SK-N-SH treated with all-trans-retinoic acid at 6 μM for 48 hours (cell line): ENCODE results near the gene CYBA.

ENCODE experiments used
- ATAC-seq: fragments of 200-7000 bp; cut with Tn5 transposase; 3 replicates; pipeline ENCODE4 v1.9.1; 2020; ENCODE audit warnings: mild to moderate bottlenecking, moderate library complexity
- ARNTL ChIP-seq: fragments of 450-650 bp; formaldehyde crosslinking; IDR thresholded peaks from 2 replicates; pipeline ENCODE4 v1.5.0; 2020; ENCODE audit warnings: low read depth, mild to moderate bottlenecking, moderate library complexity, borderline replicate concordance
- BACH2 ChIP-seq: fragments of 250-450 bp; sonication (Bioruptor Pico); IDR thresholded peaks from 2 replicates; pipeline ENCODE4 v1.9.0; 2021; ENCODE audit warnings: mild to moderate bottlenecking, borderline replicate concordance
- CSDC2 ChIP-seq: fragments of 250-450 bp; sonication (Bioruptor Pico); IDR thresholded peaks from 2 replicates; pipeline ENCODE4 v1.5.0; 2020; ENCODE audit warnings: mild to moderate bottlenecking, moderate library complexity
- ESRRG ChIP-seq: fragments of 250-450 bp; sonication (Bioruptor Pico); IDR thresholded peaks from 2 replicates; pipeline ENCODE4 v1.6.1; 2021; ENCODE audit warnings: mild to moderate bottlenecking
- GLIS3 ChIP-seq: fragments of 250-450 bp; sonication (Bioruptor Pico); IDR thresholded peaks from 2 replicates; pipeline ENCODE4 v1.5.0; 2020; ENCODE audit warnings: mild to moderate bottlenecking, moderate library complexity
- ISL1 ChIP-seq: fragments of 250-450 bp; sonication (Bioruptor Pico); IDR thresholded peaks from 2 replicates; pipeline ENCODE4 v2.1.2; 2022; ENCODE audit warnings: mild to moderate bottlenecking, moderate library complexity
- OSR1 ChIP-seq: fragments of 250-450 bp; sonication (Bioruptor Pico); IDR thresholded peaks from 2 replicates; pipeline ENCODE4 v1.8.0; 2022; ENCODE audit warnings: moderate library complexity, mild to moderate bottlenecking, inconsistent platforms
- PPARA ChIP-seq: fragments of 250-450 bp; sonication (Bioruptor Pico); IDR thresholded peaks from 2 replicates; pipeline ENCODE4 v1.5.0; 2020; ENCODE audit warnings: mild to moderate bottlenecking, borderline replicate concordance
- RARB ChIP-seq: fragments of 250-450 bp; sonication (Bioruptor Pico); IDR thresholded peaks from 2 replicates; pipeline ENCODE4 v1.8.0; 2021; ENCODE audit warnings: mild to moderate bottlenecking, moderate library complexity
- SNAI2 ChIP-seq: fragments of 250-450 bp; sonication (Bioruptor Pico); IDR thresholded peaks from 2 replicates; pipeline ENCODE4 v1.5.0; 2020; ENCODE audit warnings: mild to moderate bottlenecking, moderate library complexity
- TCF4 ChIP-seq: fragments of 250-450 bp; sonication (Bioruptor Pico); IDR thresholded peaks from 2 replicates; pipeline ENCODE4 v1.8.0; 2021; ENCODE audit warnings: mild to moderate bottlenecking, moderate library complexity, borderline replicate concordance
- TOX ChIP-seq: fragments of 250-450 bp; sonication (Bioruptor Pico); IDR thresholded peaks from 2 replicates; pipeline ENCODE4 v1.8.0; 2021; ENCODE audit warnings: mild to moderate bottlenecking, moderate library complexity, borderline replicate concordance
- ZC3H10 ChIP-seq: fragments of 250-450 bp; sonication (Bioruptor Pico); IDR thresholded peaks from 2 replicates; pipeline ENCODE4 v1.5.1; 2021; ENCODE audit warnings: mild to moderate bottlenecking, moderate library complexity
- ZFP3 ChIP-seq: fragments of 250-450 bp; sonication (Bioruptor Pico); IDR thresholded peaks from 2 replicates; pipeline ENCODE4 v1.5.0; 2020; ENCODE audit warnings: mild to moderate bottlenecking, moderate library complexity
- ZFP30 ChIP-seq: fragments of 450-650 bp; formaldehyde crosslinking; IDR thresholded peaks from 2 replicates; pipeline ENCODE4 v1.5.0; 2022; ENCODE audit warnings: mild to moderate bottlenecking, moderate library complexity
- ZNF565 ChIP-seq: fragments of 450-650 bp; formaldehyde crosslinking; conservative IDR thresholded peaks from 2 replicates; pipeline ENCODE4 v1.5.0; 2020; ENCODE audit warnings: low read depth, mild to moderate bottlenecking, moderate library complexity
- ZNF70 ChIP-seq: fragments of 450-650 bp; formaldehyde crosslinking; IDR thresholded peaks from 2 replicates; pipeline ENCODE4 v1.5.0; 2020; ENCODE audit warnings: mild to moderate bottlenecking, moderate library complexity
- ZNF8 ChIP-seq: fragments of 450-650 bp; formaldehyde crosslinking; IDR thresholded peaks from 2 replicates; pipeline ENCODE4 v1.5.0; 2020; ENCODE audit warnings: mild to moderate bottlenecking, moderate library complexity
- TF ChIP-seq, protein P1 (sequence below): fragments of 250-450 bp; sonication (Bioruptor Pico); IDR thresholded peaks from 2 replicates; pipeline ENCODE4 v1.5.0; 2020; ENCODE audit warnings: mild to moderate bottlenecking, moderate library complexity
- TF ChIP-seq, protein P2 (sequence below): fragments of 250-450 bp; sonication (Bioruptor Pico); IDR thresholded peaks from 2 replicates; pipeline ENCODE4 v1.8.0; 2020; ENCODE audit warnings: mild to moderate bottlenecking, moderate library complexity, borderline replicate concordance
- TF ChIP-seq, protein P3 (sequence below): fragments of 250-450 bp; sonication (Bioruptor Pico); IDR thresholded peaks from 2 replicates; pipeline ENCODE4 v1.5.1; 2021; ENCODE audit warnings: mild to moderate bottlenecking, moderate library complexity
- TF ChIP-seq, protein P4 (sequence below): fragments of 250-450 bp; sonication (Bioruptor Pico); IDR thresholded peaks from 2 replicates; pipeline ENCODE4 v1.5.1; 2020; ENCODE audit warnings: low read depth, mild to moderate bottlenecking, moderate library complexity
- TF ChIP-seq, protein P5 (sequence below): fragments of 250-450 bp; sonication (Bioruptor Pico); IDR thresholded peaks from 2 replicates; pipeline ENCODE4 v1.8.0; 2021; ENCODE audit warnings: low read depth, mild to moderate bottlenecking, moderate library complexity, borderline replicate concordance

Gene CYBA

DNA sequence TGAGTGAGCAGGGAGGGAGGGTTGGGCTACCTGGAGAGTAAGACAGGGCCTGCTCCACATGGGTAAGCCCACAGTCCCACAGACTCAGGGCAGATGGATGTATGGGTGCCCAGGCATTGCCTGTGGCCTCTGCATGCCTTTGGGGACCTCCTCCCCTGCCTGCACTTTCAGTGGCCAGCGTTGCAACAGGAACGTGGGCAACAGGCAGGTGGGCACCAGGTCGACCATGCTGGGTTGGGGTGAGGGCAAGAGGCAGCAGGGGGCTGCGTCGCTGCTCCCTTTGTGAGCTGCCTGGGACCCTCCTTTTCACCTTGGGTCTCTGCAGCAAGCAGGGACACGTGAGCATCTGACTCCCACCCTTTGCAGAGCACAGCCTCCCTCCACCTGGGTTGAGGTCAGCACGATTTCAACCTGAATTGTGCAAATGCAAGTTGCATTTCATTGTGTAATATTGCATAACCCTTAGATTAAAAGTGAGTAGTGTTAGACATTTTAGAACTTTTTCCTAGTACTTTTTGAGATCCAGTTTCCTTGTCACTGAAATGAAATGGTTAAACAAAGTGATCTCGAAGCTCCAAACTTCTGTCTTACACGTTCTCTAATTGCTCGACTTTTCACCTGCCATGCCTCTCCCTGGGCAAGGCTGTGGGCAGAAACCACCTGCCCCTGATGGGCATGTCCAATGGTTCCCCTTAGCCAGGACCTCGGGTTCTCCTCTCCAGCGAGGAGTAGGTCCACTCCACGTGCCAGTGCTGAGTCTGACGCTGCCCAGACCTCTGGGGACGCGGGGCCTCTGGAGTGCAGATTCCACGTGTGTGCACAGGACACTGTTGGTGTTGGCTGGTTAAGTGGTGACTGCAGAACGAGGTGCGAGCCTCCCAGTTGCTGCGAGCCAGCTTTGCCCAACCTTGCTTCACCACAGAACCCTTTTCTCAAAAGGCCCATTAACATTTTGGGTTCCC is 45.4 kb downstream of the CYBA start:
- no peak for ATAC-seq
- TF ChIP-seq, protein P1, sequence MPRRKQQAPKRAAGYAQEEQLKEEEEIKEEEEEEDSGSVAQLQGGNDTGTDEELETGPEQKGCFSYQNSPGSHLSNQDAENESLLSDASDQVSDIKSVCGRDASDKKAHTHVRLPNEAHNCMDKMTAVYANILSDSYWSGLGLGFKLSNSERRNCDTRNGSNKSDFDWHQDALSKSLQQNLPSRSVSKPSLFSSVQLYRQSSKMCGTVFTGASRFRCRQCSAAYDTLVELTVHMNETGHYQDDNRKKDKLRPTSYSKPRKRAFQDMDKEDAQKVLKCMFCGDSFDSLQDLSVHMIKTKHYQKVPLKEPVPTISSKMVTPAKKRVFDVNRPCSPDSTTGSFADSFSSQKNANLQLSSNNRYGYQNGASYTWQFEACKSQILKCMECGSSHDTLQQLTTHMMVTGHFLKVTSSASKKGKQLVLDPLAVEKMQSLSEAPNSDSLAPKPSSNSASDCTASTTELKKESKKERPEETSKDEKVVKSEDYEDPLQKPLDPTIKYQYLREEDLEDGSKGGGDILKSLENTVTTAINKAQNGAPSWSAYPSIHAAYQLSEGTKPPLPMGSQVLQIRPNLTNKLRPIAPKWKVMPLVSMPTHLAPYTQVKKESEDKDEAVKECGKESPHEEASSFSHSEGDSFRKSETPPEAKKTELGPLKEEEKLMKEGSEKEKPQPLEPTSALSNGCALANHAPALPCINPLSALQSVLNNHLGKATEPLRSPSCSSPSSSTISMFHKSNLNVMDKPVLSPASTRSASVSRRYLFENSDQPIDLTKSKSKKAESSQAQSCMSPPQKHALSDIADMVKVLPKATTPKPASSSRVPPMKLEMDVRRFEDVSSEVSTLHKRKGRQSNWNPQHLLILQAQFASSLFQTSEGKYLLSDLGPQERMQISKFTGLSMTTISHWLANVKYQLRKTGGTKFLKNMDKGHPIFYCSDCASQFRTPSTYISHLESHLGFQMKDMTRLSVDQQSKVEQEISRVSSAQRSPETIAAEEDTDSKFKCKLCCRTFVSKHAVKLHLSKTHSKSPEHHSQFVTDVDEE (CRISPR knock-in tag), result no peak
- no peak for TF ChIP-seq TCF4 (CRISPR knock-in tag)
- TF ChIP-seq RARB (CRISPR knock-in tag), result no peak
- no peak for TF ChIP-seq ESRRG
- TF ChIP-seq ZNF565 (CRISPR knock-in tag), result no peak
- no peak for TF ChIP-seq ZNF8 (CRISPR knock-in tag)
- TF ChIP-seq OSR1 (CRISPR knock-in tag), result no peak
- no peak for TF ChIP-seq GLIS3
- TF ChIP-seq ZFP3 (CRISPR knock-in tag), result no peak
- no peak for TF ChIP-seq SNAI2 (CRISPR knock-in tag)
- no peak for TF ChIP-seq BACH2
- no peak for TF ChIP-seq ARNTL (CRISPR knock-in tag)

DNA sequence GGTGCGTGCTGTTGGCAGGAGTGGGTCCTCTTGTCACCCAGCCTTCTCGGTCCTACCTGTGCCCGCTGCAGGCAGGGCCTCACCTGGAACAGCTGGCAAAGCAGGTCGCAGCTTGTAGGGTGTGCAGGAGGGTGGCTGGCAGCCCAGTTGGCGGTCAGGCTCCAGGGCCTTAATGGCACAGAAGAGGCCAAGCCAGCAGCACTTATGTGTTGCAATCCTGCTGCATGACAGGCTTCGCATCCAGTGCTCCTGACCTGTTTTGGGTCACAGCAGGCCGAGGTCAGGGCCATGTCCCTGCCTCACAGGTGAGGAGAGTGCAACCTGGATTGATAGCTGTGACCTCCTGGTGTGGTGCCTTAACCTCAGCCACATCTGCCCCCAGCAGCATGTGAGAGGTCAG is 48.8 kb downstream of the CYBA start:
- no peak for ATAC-seq
- no peak for TF ChIP-seq BACH2
- no peak for TF ChIP-seq TOX
- TF ChIP-seq OSR1 (CRISPR knock-in tag), result no peak
- no peak for TF ChIP-seq ISL1 (CRISPR knock-in tag)
- no peak for TF ChIP-seq ZNF70 (CRISPR knock-in tag)
- TF ChIP-seq PPARA, result no peak
- TF ChIP-seq ZFP30 (CRISPR knock-in tag), result no peak
- no peak for TF ChIP-seq ESRRG
- TF ChIP-seq ZC3H10 (CRISPR knock-in tag), result no peak
- TF ChIP-seq, protein P2, sequence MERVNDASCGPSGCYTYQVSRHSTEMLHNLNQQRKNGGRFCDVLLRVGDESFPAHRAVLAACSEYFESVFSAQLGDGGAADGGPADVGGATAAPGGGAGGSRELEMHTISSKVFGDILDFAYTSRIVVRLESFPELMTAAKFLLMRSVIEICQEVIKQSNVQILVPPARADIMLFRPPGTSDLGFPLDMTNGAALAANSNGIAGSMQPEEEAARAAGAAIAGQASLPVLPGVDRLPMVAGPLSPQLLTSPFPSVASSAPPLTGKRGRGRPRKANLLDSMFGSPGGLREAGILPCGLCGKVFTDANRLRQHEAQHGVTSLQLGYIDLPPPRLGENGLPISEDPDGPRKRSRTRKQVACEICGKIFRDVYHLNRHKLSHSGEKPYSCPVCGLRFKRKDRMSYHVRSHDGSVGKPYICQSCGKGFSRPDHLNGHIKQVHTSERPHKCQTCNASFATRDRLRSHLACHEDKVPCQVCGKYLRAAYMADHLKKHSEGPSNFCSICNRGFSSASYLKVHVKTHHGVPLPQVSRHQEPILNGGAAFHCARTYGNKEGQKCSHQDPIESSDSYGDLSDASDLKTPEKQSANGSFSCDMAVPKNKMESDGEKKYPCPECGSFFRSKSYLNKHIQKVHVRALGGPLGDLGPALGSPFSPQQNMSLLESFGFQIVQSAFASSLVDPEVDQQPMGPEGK, result no peak
- TF ChIP-seq, protein P3, sequence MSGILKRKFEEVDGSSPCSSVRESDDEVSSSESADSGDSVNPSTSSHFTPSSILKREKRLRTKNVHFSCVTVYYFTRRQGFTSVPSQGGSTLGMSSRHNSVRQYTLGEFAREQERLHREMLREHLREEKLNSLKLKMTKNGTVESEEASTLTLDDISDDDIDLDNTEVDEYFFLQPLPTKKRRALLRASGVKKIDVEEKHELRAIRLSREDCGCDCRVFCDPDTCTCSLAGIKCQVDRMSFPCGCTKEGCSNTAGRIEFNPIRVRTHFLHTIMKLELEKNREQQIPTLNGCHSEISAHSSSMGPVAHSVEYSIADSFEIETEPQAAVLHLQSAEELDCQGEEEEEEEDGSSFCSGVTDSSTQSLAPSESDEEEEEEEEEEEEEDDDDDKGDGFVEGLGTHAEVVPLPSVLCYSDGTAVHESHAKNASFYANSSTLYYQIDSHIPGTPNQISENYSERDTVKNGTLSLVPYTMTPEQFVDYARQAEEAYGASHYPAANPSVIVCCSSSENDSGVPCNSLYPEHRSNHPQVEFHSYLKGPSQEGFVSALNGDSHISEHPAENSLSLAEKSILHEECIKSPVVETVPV (CRISPR knock-in tag), result no peak
- TF ChIP-seq GLIS3, result no peak
- no peak for TF ChIP-seq RARB (CRISPR knock-in tag)
- TF ChIP-seq ZNF565 (CRISPR knock-in tag), result no peak

DNA sequence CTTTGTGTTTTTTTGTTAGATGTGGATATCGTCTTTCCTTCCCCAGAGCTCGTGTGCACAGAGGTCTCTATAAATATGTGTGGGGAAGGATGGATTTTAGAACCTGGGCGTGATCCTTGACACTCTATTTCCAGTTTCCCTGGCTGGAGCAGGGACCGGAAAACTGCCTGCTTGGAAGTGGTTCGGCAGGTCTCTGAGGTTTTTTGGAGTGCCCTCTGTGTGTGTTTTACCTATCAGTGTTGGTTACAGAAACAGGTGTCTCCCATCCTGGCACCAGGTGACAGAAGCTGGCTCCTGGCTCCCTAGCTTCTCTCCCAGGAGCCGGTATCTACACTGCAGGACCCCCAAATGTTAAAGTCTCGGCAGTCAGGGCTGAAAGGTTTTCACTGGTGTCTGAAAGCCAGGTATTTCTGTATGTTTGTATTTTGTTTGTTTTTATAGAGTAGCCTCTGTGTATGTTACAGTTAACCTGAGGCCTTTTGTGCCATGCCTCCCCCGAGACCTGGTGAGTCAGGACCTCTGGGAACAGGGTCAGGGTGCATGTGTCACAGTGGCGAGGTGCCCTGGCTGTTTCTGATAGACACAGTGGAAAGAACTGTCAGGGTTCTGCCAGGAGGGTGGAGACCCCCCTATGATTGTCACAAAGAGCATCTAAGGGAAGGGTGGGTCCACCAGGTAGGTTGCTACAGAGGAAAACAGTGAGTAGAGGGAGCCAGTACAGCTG is 49.4 kb downstream of the CYBA start:
- no peak for TF ChIP-seq ZFP3 (CRISPR knock-in tag)
- no peak for TF ChIP-seq BACH2
- no peak for TF ChIP-seq CSDC2 (CRISPR knock-in tag)
- TF ChIP-seq, protein P3 (CRISPR knock-in tag), result no peak
- TF ChIP-seq ISL1 (CRISPR knock-in tag), result no peak
- no peak for TF ChIP-seq ZNF565 (CRISPR knock-in tag)
- no peak for TF ChIP-seq ZNF8 (CRISPR knock-in tag)
- no peak for TF ChIP-seq PPARA
- TF ChIP-seq, protein P4, sequence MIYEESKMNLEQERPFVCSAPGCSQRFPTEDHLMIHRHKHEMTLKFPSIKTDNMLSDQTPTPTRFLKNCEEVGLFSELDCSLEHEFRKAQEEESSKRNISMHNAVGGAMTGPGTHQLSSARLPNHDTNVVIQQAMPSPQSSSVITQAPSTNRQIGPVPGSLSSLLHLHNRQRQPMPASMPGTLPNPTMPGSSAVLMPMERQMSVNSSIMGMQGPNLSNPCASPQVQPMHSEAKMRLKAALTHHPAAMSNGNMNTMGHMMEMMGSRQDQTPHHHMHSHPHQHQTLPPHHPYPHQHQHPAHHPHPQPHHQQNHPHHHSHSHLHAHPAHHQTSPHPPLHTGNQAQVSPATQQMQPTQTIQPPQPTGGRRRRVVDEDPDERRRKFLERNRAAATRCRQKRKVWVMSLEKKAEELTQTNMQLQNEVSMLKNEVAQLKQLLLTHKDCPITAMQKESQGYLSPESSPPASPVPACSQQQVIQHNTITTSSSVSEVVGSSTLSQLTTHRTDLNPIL (CRISPR knock-in tag), result no peak
- TF ChIP-seq, protein P2, result no peak
- TF ChIP-seq ZC3H10 (CRISPR knock-in tag), result no peak
- TF ChIP-seq GLIS3, result no peak
- TF ChIP-seq, protein P5, sequence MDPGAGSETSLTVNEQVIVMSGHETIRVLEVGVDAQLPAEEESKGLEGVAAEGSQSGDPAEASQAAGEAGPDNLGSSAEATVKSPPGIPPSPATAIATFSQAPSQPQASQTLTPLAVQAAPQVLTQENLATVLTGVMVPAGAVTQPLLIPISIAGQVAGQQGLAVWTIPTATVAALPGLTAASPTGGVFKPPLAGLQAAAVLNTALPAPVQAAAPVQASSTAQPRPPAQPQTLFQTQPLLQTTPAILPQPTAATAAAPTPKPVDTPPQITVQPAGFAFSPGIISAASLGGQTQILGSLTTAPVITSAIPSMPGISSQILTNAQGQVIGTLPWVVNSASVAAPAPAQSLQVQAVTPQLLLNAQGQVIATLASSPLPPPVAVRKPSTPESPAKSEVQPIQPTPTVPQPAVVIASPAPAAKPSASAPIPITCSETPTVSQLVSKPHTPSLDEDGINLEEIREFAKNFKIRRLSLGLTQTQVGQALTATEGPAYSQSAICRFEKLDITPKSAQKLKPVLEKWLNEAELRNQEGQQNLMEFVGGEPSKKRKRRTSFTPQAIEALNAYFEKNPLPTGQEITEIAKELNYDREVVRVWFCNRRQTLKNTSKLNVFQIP (CRISPR knock-in tag), result no peak
- TF ChIP-seq TOX, result no peak
- no peak for TF ChIP-seq TCF4 (CRISPR knock-in tag)
- no peak for ATAC-seq
